Astrocyte of the cerebellum (primary cell): ENCODE results near the gene CTSW.

Source experiments
- DNase-seq: peaks from one replicate; pipeline ENCODE4 v3.0.0-alpha.2; 2011; ENCODE audit warnings: low read depth
- H3K4me3 ChIP-seq: 2 replicates; pipeline ENCODE4 v1.5.1; 2011; ENCODE audit warnings: mild to moderate bottlenecking, low read depth, low read length, moderate library complexity
- in situ Hi-C: cut with HindIII; loops from 2 replicates; pipeline ENCODE4 v1.10.0; 2017; ENCODE audit warnings: low sequenced_read_pairs
- TF ChIP-seq, protein P1 (sequence below): IDR thresholded peaks from 2 replicates; pipeline ENCODE4 v1.5.1; 2012; ENCODE audit warnings: low read length, low read depth, moderate library complexity, mild to moderate bottlenecking; ENCODE audit errors: missing control alignments

Gene CTSW

DNA sequence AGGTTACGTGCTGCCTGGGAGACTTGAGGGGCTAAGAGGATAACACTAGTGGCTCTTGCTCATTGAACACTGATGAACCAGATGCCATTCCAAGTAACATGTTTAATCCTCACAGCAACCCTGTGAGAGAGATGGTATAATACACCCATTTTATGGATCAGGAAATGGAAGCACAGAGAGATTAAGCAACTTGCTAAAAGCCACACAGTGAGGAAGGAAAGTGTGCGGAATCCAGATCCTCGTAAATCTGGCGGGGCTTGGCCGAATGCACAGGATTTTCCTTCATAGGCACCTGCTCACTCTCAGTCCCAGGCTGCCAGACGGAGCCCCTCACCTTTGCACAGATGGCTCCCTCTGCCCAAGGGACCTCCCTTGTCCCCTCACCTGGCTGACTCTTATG lies 28.2 kb downstream of the CTSW start:
- H3K4me3 ChIP-seq, result no peak overlapping the region
- TF ChIP-seq, protein P1, sequence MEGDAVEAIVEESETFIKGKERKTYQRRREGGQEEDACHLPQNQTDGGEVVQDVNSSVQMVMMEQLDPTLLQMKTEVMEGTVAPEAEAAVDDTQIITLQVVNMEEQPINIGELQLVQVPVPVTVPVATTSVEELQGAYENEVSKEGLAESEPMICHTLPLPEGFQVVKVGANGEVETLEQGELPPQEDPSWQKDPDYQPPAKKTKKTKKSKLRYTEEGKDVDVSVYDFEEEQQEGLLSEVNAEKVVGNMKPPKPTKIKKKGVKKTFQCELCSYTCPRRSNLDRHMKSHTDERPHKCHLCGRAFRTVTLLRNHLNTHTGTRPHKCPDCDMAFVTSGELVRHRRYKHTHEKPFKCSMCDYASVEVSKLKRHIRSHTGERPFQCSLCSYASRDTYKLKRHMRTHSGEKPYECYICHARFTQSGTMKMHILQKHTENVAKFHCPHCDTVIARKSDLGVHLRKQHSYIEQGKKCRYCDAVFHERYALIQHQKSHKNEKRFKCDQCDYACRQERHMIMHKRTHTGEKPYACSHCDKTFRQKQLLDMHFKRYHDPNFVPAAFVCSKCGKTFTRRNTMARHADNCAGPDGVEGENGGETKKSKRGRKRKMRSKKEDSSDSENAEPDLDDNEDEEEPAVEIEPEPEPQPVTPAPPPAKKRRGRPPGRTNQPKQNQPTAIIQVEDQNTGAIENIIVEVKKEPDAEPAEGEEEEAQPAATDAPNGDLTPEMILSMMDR, result no peak
- no peak for DNase-seq
- in situ Hi-C loops, result no loop called here

- no peak overlapping the region for H3K4me3 ChIP-seq
- TF ChIP-seq, protein P1, result peak; percentile 23
- no peak for DNase-seq
- in situ Hi-C loops, result no loop called here
Observed at GRCh38 chr11:65911682-65912568, 32.3 kb downstream of the CTSW start.

DNA sequence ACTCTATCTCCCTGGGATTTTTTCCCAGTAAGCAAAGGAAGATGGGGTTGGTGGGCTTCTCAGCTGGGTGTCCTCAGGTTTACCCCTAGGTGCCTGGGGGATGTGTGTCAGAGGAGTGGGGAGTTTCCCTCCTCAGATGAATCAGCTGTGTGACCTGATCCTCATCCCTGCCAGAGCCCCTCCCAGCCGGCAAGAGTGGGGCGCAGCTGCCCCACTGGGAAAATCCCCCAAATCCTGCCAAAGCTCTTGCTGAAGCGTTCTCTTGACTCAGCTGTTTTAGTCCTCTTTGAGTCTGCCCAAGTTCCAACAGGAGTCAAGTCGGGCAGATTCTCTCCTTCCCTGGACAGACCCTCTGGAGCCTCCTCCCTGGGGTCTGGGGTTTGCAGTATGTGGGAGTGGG lies 33.2 kb downstream of the CTSW start:
- DNase-seq, result no peak
- in situ Hi-C loops, result no loop called here
- TF ChIP-seq, protein P1, result no peak
- no peak overlapping the region for H3K4me3 ChIP-seq

DNA sequence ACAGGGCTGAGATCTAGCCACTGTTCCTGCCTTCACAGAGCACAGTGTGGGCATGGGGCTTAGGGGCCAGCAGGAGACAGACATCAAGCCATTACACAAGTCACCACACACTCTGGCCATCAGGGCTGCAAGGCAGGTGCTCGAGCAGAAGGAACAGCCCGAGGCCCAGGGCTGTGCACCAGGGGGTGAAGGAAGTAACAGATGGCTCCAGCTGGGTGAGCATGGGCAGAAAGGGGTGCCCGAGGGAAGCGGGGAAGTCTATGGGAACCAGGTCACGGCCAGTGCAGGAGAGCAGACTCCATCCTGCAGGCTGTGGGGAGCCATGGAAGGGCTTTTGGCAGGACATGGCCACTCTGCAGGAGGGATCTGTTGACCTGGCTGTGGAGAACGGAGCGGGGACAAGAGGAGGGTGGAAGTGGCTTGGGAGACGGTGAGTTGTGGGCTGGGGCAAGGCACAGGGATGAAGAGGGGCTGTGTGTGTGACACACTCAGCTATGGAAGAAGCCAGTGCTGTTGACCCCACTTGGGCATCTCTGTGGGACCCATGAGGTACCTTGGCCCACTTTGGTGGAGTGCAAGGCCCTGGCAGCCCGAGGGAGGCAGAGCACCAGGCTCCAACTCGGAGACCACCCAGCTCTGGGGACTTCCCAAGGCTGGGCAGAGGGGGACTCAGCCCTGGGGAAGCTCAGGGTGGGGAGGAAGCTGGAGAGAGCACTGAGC lies 35.6 kb downstream of the CTSW start:
- in situ Hi-C loops, result no loop called here
- H3K4me3 ChIP-seq, result no peak overlapping the region
- DNase-seq, result no peak
- TF ChIP-seq, protein P1, result no peak

GRCh38 chr11:65915821-65916251 lies 36.2 kb downstream of the CTSW start:
- peak overlapping the region; percentile 13 for H3K4me3 ChIP-seq
- in situ Hi-C loops, result no loop called here
- DNase-seq, result peak; percentile 84
- TF ChIP-seq, protein P1, result no peak

DNA sequence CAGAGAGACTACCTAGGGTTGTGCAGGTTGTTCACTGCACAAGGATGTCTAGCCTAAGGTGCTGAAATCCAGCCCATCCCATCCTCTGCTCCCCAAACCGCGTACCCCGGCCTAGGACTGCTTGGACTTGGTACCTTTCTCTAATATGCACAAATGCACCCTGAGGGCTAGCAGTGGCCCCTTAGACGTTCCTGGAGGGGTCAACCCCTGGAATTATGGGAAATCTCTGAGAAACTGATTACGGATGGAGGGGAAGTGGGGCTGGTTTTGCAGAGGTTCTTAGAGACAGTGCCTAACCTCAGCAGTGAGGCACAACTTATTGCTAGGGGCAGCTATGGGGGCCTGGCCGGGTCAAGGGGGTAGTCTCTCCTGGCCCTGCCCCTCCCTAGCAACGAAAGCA lies 36.8 kb downstream of the CTSW start:
- TF ChIP-seq, protein P1, result no peak
- H3K4me3 ChIP-seq, result no peak overlapping the region
- in situ Hi-C loops, result no loop called here
- no peak for DNase-seq
